22Rv1 (cell line): Measurements from ENCODE around the gene HERPUD1.

ENCODE experiments used
- H3K27ac ChIP-seq: fragments of 450-650 bp; 2 replicates; pipeline ENCODE4 v1.5.1; 2017
- CTCF ChIP-seq: fragments of 450-650 bp; IDR thresholded peaks from 2 replicates; pipeline ENCODE4 v1.5.1; 2017; ENCODE audit warnings: mild to moderate bottlenecking
- ZFX ChIP-seq: fragments of 450-650 bp; IDR thresholded peaks from 2 replicates; pipeline ENCODE4 v1.6.1; 2017; ENCODE audit warnings: antibody characterized with exemption, borderline replicate concordance

The HERPUD1 gene

GRCh38 chr16:56961851-56962281, 29.9 kb downstream of the HERPUD1 start, which contains the start of gene CETP:
Gene CETP, plus strand, starts transcription at chr16:56961950. Its CDS starts 30 bp downstream, at chr16:56961980.
- no peak within 1 kb of the TSS for H3K27ac ChIP-seq
- no peak for TF ChIP-seq CTCF
- TF ChIP-seq ZFX: no peak

GRCh38 chr16:56964243-56965148, 32.6 kb downstream of the HERPUD1 start:
- TF ChIP-seq CTCF (peak; percentile 100), ZFX (no peak)
- no peak overlapping the region for H3K27ac ChIP-seq

- TF ChIP-seq ZFX (no peak), CTCF (no peak)
- no peak overlapping the region for H3K27ac ChIP-seq
These were observed 33.5 kb downstream of the HERPUD1 start for GRCh38 chr16:56965149-56966092.

GRCh38 chr16:56966093-56966475, 34.1 kb downstream of the HERPUD1 start:
- H3K27ac ChIP-seq: no peak overlapping the region
- TF ChIP-seq ZFX (no peak), CTCF (no peak)

- no peak for TF ChIP-seq CTCF
- no peak for TF ChIP-seq ZFX
- H3K27ac ChIP-seq: no peak overlapping the region
These were observed 35.8 kb downstream of the HERPUD1 start for GRCh38 chr16:56967733-56968132.

- TF ChIP-seq ZFX: no peak
- no peak for TF ChIP-seq CTCF
- no peak overlapping the region for H3K27ac ChIP-seq
These were observed 37.8 kb downstream of the HERPUD1 start for GRCh38 chr16:56969769-56970168.
